Adrenal gland (tissue), 5 donors: ENCODE data around the gene PAFAH1B2.
A peak's percentile ranks its signal among the peaks of the same experiment; 100 is the strongest.

ENCODE experiments used
- CTCF ChIP-seq, 6 experiments: fragments of 450-650 bp in 4 of 6; fragments of 200-600 bp in 2 of 6; sonication (generic) in 1 of 6; IDR thresholded peaks; 1 replicate in 5 of 6; 2 replicates in 1 of 6; pipeline versions ENCODE4 v1.5.1 to v1.8.0; 2016 to 2021; ENCODE audit warnings: antibody characterized with exemption in 6 of 6, mild to moderate bottlenecking in 2 of 6, moderate library complexity in 1 of 6
- POLR2A ChIP-seq, 2 donors: fragments of 450-650 bp; IDR thresholded peaks; one replicate each; pipeline ENCODE4 v1.6.1; 2017; ENCODE audit warnings: antibody characterized with exemption in 2 of 2, mild to moderate bottlenecking in 2 of 2, moderate library complexity in 1 of 2
- donor health status: DM: no; HTN: no; CAD: no.

- TF ChIP-seq CTCF (IDR thresholded peaks at IDR 0.05) (peak in 2 of 6 experiments; percentile 15 to 29), POLR2A (IDR thresholded peaks at IDR 0.05) (no peak)
These were observed 37.8 kb downstream of the PAFAH1B2 start for GRCh38 chr11:117181586-117182550.
